Karpas-422 (cell line): ENCODE data around the gene IL24. TPM values are rescaled to one million over a fixed set of nuclear protein-coding genes. Genes with fewer than 3 reads are reported as not detected.

Experiments
- DNase-seq: peaks from one replicate; pipeline ENCODE4 v3.0.0-alpha.2; 2015
- H2AFZ ChIP-seq: fragments of 200-600 bp; sonication (generic); 2 replicates; pipeline ENCODE4 v1.6.1; 2014; ENCODE audit warnings: antibody characterized with exemption, low read length, mixed read lengths
- H3K27ac ChIP-seq: fragments of 200-600 bp; sonication (generic); 2 replicates; pipeline ENCODE4 v1.5.1; 2014; ENCODE audit warnings: mild to moderate bottlenecking, low read length, moderate library complexity
- H3K27me3 ChIP-seq: fragments of 200-600 bp; sonication (generic); 2 replicates; pipeline ENCODE4 v1.6.1; 2014; ENCODE audit warnings: low read length, mixed read lengths
- H3K36me3 ChIP-seq: fragments of 200-600 bp; sonication (generic); 2 replicates; pipeline ENCODE4 v1.6.1; 2014; ENCODE audit warnings: low read length, mixed read lengths; ENCODE audit not compliant: insufficient read depth
- H3K4me1 ChIP-seq: fragments of 200-600 bp; sonication (generic); 2 replicates; pipeline ENCODE4 v1.6.1; 2014; ENCODE audit warnings: mild to moderate bottlenecking, low read length, mixed read lengths
- H3K4me2 ChIP-seq: fragments of 200-600 bp; sonication (generic); 2 replicates; pipeline ENCODE4 v1.6.1; 2014; ENCODE audit warnings: low read length, low read depth, mild to moderate bottlenecking; ENCODE audit not compliant: poor library complexity, severe bottlenecking
- H3K4me3 ChIP-seq: fragments of 200-600 bp; sonication (generic); 2 replicates; pipeline ENCODE4 v1.5.1; 2014; ENCODE audit warnings: mild to moderate bottlenecking, antibody characterized with exemption, low read length, mixed read lengths
- H3K79me2 ChIP-seq: fragments of 200-600 bp; sonication (generic); 2 replicates; pipeline ENCODE4 v1.6.1; 2014; ENCODE audit warnings: mild to moderate bottlenecking, low read length, mixed read lengths
- H3K9ac ChIP-seq: fragments of 200-600 bp; sonication (generic); 2 replicates; pipeline ENCODE4 v1.6.0; 2014; ENCODE audit warnings: low read length
- H3K9me2 ChIP-seq: fragments of 200-600 bp; sonication (generic), shearing (Covaris generic); replicated peaks from 2 replicates; pipeline ENCODE4 v1.6.0; 2014; ENCODE audit warnings: mild to moderate bottlenecking, low read length, moderate library complexity; ENCODE audit not compliant: insufficient read depth
- H3K9me3 ChIP-seq: fragments of 300-700, 200-600 bp; sonication (generic); 2 replicates; pipeline ENCODE4 v1.6.1; 2014; ENCODE audit warnings: low read length, mixed read lengths
- H4K20me1 ChIP-seq: fragments of 200-600 bp; sonication (generic); 2 replicates; pipeline ENCODE4 v1.6.1; 2014; ENCODE audit warnings: mild to moderate bottlenecking, antibody characterized with exemption, low read length, low read depth; ENCODE audit not compliant: insufficient read depth
- total RNA-seq: library from RNA; depleted of rRNA; stranded (reverse); fragments of >200 nt; shearing (Covaris generic); gene quantifications from 2 replicates; pipeline ENCODE4 v1.2.3, GENCODE V29; 2014; ENCODE audit warnings: low replicate concordance

IL24 gene
- total RNA-seq, 1 experiment from 2014 or later = not detected

DNA sequence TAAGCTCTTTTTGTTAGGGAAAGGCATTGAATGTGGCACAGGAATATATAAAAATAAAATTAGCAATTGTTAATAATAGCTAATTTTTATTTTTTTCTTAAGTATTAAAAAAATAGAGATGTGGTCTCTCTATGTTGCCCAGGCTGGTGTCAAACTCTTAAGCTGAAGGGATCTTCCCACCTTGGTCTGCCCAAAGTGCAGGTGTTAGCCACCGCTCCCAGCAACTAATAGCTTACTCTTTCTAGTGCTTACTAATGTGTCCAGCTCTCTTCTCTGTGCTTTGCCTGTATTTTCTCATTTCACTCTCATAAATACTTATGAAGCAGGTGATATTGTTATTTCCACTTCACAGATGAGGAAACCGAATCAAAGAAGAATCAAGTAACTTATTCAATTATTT is 13.4 kb upstream of the IL24 start:
- no peaks in the 10 kb centered on the region for H3K79me2 ChIP-seq
- no peaks in the 10 kb centered on the region for H3K27me3 ChIP-seq
- H3K27ac ChIP-seq = no peak overlapping the region
- no peak overlapping the region for H3K4me3 ChIP-seq
- no peak overlapping the region for H3K4me2 ChIP-seq
- H3K4me1 ChIP-seq = no peaks in the 10 kb centered on the region
- DNase-seq = no peak
- no peaks in the 10 kb centered on the region for H4K20me1 ChIP-seq
- H3K9ac ChIP-seq = no peak overlapping the region
- no peak overlapping the region for H2AFZ ChIP-seq
- H3K36me3 ChIP-seq = no peaks in the 10 kb centered on the region
- H3K9me3 ChIP-seq = peaks cover 4% of the 10 kb centered on the region; the same call in 1 of the 2 replicates
- no peaks in the 10 kb centered on the region for H3K9me2 ChIP-seq

DNA sequence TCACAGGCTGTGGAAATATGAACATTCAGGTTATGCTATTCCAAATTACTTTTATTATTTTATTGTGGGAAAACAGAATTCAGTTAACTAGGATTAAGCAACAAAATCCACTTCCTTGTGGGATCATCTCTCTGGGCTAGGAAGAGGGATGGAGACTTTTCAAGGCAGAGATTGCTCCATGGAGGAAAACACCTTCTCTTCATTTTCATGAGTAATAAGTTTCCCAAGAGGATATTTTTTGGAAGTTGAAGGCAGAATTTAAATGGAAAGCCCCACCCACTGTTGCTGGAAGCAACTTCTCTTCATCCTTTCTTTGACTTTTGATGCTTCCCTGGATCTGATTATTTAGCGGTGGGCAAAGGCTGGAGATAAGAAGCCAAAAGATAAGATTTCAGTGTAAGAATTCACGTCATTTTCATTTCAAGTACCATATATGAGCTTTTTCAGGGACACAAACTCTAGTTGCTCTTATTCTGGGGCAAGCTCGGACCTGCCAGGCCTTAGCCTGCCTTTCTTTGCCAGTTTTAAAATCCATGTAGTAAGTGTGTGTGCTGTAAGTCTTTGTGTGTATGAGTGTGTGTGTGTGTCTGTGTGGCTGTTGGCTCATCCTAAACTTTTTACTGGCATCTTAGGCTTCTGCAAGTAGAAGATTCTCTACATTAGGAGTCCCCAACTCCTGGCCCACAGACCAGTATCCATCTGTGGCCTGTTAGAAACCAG is 11.7 kb upstream of the IL24 start:
- no peak overlapping the region for H2AFZ ChIP-seq
- H3K9me3 ChIP-seq = no peaks in the 10 kb centered on the region
- no peaks in the 10 kb centered on the region for H3K36me3 ChIP-seq
- H3K27ac ChIP-seq = no peak overlapping the region
- H3K4me1 ChIP-seq = no peaks in the 10 kb centered on the region
- H3K9me2 ChIP-seq = no peaks in the 10 kb centered on the region
- no peak for DNase-seq
- H3K9ac ChIP-seq = no peak overlapping the region
- H4K20me1 ChIP-seq = no peaks in the 10 kb centered on the region
- H3K79me2 ChIP-seq = no peaks in the 10 kb centered on the region
- H3K4me3 ChIP-seq = no peak overlapping the region
- no peaks in the 10 kb centered on the region for H3K27me3 ChIP-seq
- H3K4me2 ChIP-seq = no peak overlapping the region

DNA sequence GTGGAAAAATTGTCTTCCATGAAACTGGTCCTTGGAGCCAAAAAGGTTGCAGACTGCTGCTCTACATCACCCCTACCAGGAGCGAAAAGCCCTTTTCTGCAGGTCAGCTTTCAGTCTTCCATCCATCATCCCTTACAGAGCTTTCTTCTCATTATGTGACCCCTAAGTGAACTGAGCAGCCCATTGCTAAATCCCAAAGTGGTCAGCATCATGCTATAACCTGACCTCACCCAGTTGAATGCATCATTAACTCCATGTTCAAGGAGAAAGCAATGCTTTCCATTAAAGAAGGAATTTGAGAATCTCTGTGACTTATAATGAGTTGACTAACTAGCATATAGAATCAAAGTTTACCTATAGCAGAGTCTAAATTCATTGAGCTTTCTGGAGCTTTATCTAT is 10.4 kb upstream of the IL24 start:
- Histone ChIP-seq H3K9me2 (no peaks in the 10 kb centered on the region), H3K9ac (no peak overlapping the region), H2AFZ (no peak overlapping the region), H3K4me2 (no peak overlapping the region), H3K9me3 (no peaks in the 10 kb centered on the region), H3K4me1 (no peaks in the 10 kb centered on the region), H3K27ac (no peak overlapping the region), H3K79me2 (no peaks in the 10 kb centered on the region), H3K36me3 (no peaks in the 10 kb centered on the region), H3K4me3 (no peak overlapping the region), H4K20me1 (no peaks in the 10 kb centered on the region), H3K27me3 (no peaks in the 10 kb centered on the region)
- no peak for DNase-seq

DNA sequence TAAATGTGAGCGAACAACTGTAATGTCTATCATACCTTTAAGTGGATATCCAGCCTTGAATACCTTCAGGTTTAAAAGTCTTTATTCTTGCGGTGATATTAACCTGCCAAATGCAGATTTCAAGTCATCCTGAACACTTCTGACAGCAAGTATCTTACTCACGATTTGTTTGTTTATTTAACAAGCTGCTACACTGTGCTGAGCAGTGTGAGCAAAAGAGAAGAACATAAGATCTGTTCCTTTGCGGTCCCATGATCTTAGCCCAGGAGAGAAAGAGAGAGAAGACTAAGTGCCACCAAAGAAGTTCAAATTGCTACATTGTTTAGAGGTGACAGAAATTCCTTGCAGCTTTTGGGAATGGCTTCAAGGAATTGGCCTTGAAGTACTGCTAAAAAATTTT is 9.5 kb upstream of the IL24 start:
- Histone ChIP-seq H3K36me3 (no peaks in the 10 kb centered on the region), H3K9me3 (no peaks in the 10 kb centered on the region), H3K4me3 (no peak overlapping the region), H3K27ac (no peak overlapping the region), H2AFZ (no peak overlapping the region), H3K9ac (no peak overlapping the region), H3K27me3 (no peaks in the 10 kb centered on the region), H4K20me1 (no peaks in the 10 kb centered on the region), H3K4me1 (no peaks in the 10 kb centered on the region), H3K4me2 (no peak overlapping the region), H3K9me2 (no peaks in the 10 kb centered on the region), H3K79me2 (no peaks in the 10 kb centered on the region)
- no peak for DNase-seq

DNA sequence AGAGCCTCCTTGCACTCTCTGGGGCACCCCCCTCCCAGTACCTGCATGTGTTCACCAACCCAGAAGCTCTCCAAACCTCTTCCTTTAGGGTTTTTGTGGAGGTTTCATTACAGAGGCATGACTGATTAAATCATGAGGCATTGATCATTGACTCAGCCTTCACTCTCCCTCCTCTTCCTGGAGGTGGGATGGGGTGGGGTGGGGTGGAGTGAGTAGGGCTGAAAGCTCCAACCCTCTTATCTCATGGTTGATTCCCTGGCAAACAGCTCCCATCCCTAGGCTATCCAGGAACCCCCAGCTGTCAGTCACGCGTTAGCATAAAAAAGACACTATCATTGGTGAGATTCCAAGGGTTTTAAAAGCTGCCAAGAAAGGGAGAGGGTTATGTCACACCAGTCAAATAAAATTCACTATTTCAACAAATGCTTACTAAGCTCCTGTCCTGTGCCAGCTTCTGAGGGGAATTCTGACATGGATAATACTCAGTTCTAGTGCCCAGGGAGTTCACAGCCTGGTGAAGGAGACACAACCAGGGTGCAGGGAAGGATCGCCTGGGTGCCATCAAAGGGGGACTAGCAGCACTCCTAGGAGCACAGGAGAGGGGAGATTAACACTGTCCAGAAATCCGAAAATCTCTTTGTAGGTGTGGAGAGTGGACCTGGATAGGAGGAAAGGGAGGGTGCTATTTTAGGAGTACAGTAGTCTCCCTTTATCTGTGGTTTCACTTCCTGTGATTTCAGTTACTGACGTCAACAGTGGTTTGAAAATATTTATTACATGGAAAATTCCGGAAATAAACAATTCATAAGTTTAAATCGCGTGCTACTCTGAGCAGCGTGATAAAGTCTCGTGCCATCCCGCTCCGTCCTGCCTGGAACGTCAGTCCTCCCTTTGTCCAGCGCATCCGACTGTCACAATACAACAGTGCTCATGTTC is 6.8 kb upstream of the IL24 start:
- Histone ChIP-seq H3K4me2 (no peak overlapping the region), H3K4me3 (no peak overlapping the region), H3K36me3 (no peaks in the 10 kb centered on the region), H4K20me1 (no peaks in the 10 kb centered on the region), H3K27me3 (no peaks in the 10 kb centered on the region), H3K79me2 (no peaks in the 10 kb centered on the region), H3K27ac (no peak overlapping the region), H3K9me2 (no peaks in the 10 kb centered on the region), H3K9me3 (no peaks in the 10 kb centered on the region), H3K4me1 (no peaks in the 10 kb centered on the region), H2AFZ (no peak overlapping the region), H3K9ac (no peak overlapping the region)
- DNase-seq = no peak

DNA sequence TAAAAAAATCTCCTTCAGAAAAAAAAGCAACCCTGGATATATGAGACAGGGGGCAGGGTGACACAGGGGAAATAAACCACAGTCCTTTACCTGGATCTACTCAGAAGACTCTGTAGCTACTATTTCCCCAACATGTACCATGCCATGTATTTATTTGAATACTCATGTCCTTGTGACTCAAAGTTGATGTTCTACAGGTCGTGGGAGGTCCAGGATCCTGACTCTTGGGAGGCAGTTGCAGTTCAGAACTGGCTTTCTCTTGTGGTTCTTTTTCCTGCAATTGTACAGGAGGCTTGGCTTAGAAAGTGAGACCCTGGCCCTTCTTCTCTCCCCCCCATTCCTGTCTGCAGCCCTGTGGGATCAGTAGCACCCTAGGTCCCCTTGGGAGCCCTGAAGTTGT is 5.8 kb upstream of the IL24 start:
- Histone ChIP-seq H3K36me3 (no peaks in the 10 kb centered on the region), H4K20me1 (no peaks in the 10 kb centered on the region), H3K4me2 (no peak overlapping the region), H3K79me2 (no peaks in the 10 kb centered on the region), H2AFZ (no peak overlapping the region), H3K27me3 (no peaks in the 10 kb centered on the region), H3K9me3 (no peaks in the 10 kb centered on the region), H3K4me1 (no peaks in the 10 kb centered on the region), H3K4me3 (no peak overlapping the region), H3K27ac (no peak overlapping the region), H3K9me2 (no peaks in the 10 kb centered on the region), H3K9ac (no peak overlapping the region)
- DNase-seq = no peak

DNA sequence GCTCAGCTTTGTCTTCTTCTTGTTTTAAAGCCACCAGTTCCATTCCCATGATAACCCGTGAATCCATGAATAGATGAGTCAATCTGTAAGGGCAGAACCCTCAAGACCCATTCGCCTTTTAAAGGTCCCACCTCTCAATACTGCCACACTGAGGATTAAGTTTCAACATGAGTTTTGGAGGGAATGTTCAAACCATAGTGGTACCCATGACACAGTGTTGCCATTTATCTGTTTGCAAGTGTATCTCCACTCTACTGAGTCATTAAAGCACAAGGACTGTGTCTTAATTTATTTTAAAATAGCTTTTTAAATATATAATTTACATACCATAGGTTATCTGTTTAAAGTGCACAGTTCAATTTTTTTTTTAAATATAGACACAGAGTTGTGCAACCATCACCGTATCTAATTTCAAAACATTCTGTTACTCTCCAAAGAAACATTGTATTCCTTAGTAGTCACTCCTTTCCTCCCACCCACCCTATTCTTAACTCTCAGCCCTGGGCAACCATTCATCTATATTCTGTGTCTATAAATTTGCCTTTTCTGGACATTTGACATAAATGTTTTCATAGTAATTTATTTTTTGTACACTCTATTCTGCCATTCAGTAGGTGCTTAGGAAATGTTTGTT is 4.8 kb upstream of the IL24 start:
- H3K27ac ChIP-seq = no peak overlapping the region
- H3K27me3 ChIP-seq = no peaks in the 10 kb centered on the region
- no peak overlapping the region for H3K4me3 ChIP-seq
- no peaks in the 10 kb centered on the region for H4K20me1 ChIP-seq
- no peak overlapping the region for H2AFZ ChIP-seq
- H3K4me1 ChIP-seq = no peaks in the 10 kb centered on the region
- H3K79me2 ChIP-seq = no peaks in the 10 kb centered on the region
- no peak for DNase-seq
- no peaks in the 10 kb centered on the region for H3K9me2 ChIP-seq
- H3K36me3 ChIP-seq = no peaks in the 10 kb centered on the region
- H3K9me3 ChIP-seq = no peaks in the 10 kb centered on the region
- H3K4me2 ChIP-seq = no peak overlapping the region
- H3K9ac ChIP-seq = no peak overlapping the region

DNA sequence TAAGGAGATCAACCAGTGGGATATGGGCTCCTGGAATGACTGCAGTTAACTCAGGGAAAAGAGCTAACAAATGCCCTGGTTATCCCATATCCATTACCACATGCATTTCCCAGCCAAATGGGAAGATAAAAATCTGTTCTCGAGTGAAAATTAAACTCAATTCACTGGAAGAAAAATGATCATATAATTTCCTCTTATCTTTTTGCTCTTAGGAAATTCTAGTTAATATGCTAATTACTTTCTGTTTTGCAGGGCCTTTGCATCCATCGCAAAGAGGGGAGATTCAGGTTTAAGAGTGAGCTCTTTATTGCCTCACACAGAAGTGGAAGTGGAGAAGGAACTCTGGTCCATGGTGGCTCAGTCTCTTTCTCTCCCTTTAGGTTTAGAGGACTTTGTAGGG is 3.9 kb upstream of the IL24 start:
- no peaks in the 10 kb centered on the region for H3K27me3 ChIP-seq
- H3K9me2 ChIP-seq = no peaks in the 10 kb centered on the region
- no peak overlapping the region for H3K27ac ChIP-seq
- no peaks in the 10 kb centered on the region for H3K9me3 ChIP-seq
- no peaks in the 10 kb centered on the region for H4K20me1 ChIP-seq
- no peak for DNase-seq
- H2AFZ ChIP-seq = no peak overlapping the region
- H3K36me3 ChIP-seq = no peaks in the 10 kb centered on the region
- no peak overlapping the region for H3K4me2 ChIP-seq
- H3K9ac ChIP-seq = no peak overlapping the region
- no peaks in the 10 kb centered on the region for H3K4me1 ChIP-seq
- no peak overlapping the region for H3K4me3 ChIP-seq
- no peaks in the 10 kb centered on the region for H3K79me2 ChIP-seq
